ENCODE measurements around the gene FOXQ1. TPM values are rescaled to one million over a fixed set of nuclear protein-coding genes. Genes with fewer than 3 reads are reported as not detected.

FOXQ1 gene
- total RNA-seq, 1 donor from 2014 or later, result 10.0 TPM

GRCh38 chr6:1363729-1364572, 52.1 kb downstream of the FOXQ1 start:
- no peak for ATAC-seq

Other genes with a start within 250 kb of the FOXQ1 start
- gene FOXF2, start 77.5 kb downstream of the FOXQ1 start, total RNA-seq, result 0.64 TPM